Fibroblast of villous mesenchyme (primary cell): Measurements from ENCODE around the gene GPRASP2. TPM values are rescaled to one million over a fixed set of nuclear protein-coding genes. Genes with fewer than 3 reads are reported as not detected.
"Not testable (repeated sequence)": the region's sequence is repeated elsewhere in the genome, so short reads cannot be mapped to it uniquely, and the experiment has no call there.

ENCODE experiments used
- DNase-seq: peaks from one replicate; pipeline ENCODE4 v3.0.0-alpha.2; 2010; ENCODE audit warnings: low read depth
- H3K4me3 ChIP-seq: 2 replicates; pipeline ENCODE4 v1.5.1; 2011; ENCODE audit warnings: low read depth, mild to moderate bottlenecking, low read length
- total RNA-seq: library from RNA; depleted of rRNA; stranded (reverse); fragments of >200 nt; gene quantifications from 2 replicates; pipeline ENCODE4 v1.2.3, GENCODE V29; 2012
- TF ChIP-seq, protein P1 (sequence below): IDR thresholded peaks from 2 replicates; pipeline ENCODE4 v1.5.1; 2012; ENCODE audit warnings: low read depth, mild to moderate bottlenecking, low read length; ENCODE audit not compliant: insufficient read depth

GPRASP2 gene
- 13.5 and 15.5 TPM in 2 replicates for total RNA-seq

DNA sequence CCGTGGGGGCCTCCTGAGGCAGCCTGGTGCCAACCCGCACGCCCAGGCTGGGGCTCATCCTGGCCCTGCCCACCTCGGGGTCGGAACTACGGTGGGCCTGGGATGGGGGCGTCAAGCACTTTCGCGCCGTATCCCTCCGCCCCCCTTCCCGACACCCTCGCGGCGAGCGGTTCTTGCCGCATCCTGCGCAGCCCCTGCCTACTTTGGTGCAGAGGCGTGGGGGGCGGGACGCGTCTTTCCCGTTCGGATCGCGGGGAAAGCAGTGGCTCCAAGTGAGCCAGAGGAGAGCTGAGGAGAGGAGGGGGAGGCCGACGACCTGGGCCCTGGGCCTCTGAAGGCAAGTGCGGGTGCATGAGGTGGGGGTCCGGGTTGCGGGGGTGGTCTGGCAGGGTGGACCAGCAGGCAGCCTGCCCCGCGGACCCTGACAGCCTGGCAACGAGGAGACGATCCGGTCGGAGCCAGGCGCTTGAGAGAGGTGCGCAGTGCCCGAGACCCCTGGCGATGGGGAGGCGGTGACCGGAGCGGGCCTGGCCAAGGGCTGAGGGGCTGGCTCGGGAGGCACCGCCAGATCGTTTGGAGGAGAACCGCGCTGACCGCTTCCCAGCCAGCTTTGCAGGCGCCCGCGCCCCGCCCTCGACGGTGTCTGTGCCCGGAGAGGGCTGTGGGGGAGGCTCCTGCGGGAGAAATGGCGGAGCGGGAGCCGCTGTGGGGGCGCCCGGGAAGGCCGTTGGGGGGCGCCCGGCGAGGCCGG is at the start of gene GPRASP2:
Gene GPRASP2, plus strand, starts transcription at position 233 of the 751 bp plus-strand sequence. CDS start 2,422 bp downstream, outside the sequence.
- TF ChIP-seq, protein P1, sequence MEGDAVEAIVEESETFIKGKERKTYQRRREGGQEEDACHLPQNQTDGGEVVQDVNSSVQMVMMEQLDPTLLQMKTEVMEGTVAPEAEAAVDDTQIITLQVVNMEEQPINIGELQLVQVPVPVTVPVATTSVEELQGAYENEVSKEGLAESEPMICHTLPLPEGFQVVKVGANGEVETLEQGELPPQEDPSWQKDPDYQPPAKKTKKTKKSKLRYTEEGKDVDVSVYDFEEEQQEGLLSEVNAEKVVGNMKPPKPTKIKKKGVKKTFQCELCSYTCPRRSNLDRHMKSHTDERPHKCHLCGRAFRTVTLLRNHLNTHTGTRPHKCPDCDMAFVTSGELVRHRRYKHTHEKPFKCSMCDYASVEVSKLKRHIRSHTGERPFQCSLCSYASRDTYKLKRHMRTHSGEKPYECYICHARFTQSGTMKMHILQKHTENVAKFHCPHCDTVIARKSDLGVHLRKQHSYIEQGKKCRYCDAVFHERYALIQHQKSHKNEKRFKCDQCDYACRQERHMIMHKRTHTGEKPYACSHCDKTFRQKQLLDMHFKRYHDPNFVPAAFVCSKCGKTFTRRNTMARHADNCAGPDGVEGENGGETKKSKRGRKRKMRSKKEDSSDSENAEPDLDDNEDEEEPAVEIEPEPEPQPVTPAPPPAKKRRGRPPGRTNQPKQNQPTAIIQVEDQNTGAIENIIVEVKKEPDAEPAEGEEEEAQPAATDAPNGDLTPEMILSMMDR = no peak

DNA sequence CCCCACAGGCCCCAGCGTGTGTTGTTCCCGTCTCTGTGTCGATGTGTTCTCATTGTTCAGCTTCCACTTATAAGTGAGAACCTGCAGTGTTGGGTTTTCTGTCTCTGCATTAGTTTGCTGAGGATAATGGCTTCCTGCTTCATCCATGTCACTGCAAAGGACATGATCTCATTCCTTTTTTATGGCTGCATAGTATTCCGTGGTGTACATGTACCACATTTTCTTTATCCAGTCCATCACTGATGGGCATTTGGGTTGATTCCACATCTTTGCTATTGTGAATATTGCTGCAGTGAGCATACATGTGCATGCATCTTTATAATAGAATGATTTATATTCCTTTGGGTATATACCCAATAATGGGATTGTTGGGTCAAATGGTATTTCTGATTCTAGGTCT is 48.4 kb upstream of the GPRASP2 start:
- H3K4me3 ChIP-seq, DNase-seq: not testable (repeated sequence)

More for the DNA sequence above, at the start of gene GPRASP2:
- peak; percentile 11 for DNase-seq
- peak within 1 kb of the TSS; percentile 67 for H3K4me3 ChIP-seq

DNA sequence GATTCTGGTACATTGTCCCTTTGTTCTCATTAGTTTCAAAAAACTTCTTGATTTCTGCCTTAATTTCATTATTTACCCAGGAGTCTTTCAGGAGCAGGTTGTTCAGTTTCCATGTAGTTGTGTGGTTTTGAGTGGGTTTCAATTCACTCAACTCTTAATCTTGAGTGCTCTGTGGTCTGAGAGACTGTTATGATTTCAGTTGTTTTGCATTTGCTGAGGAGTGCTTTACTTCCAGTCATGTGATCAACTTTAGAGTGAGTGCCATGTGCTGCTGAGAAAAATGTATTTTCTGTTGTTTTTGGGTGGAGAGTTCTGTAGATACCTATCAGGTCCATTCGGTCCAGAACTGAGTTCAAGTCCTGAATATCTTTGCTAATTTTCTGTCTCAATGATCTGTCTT is 45.2 kb upstream of the GPRASP2 start:
- DNase-seq, H3K4me3 ChIP-seq: not testable (repeated sequence)

DNA sequence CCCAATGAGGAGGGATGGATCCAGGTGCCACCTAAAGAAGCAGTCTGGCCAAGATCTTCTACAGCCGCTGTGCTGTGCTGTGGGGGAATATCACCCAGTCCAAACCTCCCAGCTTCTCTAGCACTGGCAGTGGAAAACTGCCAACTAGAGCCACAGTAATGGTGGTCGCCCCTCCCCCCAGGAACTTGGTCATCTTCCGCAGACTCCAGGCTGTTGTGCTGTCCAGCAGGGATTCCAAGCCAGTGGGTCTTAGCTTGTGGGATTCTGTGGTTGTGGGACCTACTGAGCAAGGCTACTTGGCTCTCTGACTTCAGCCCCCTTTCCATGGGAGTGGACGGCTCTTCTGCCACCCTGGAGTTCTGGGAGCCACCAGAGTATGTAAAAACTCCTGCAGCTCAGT is 42.7 kb upstream of the GPRASP2 start:
- DNase-seq = no peak
- TF ChIP-seq, protein P1 = no peak
- H3K4me3 ChIP-seq = no peak overlapping the region

DNA sequence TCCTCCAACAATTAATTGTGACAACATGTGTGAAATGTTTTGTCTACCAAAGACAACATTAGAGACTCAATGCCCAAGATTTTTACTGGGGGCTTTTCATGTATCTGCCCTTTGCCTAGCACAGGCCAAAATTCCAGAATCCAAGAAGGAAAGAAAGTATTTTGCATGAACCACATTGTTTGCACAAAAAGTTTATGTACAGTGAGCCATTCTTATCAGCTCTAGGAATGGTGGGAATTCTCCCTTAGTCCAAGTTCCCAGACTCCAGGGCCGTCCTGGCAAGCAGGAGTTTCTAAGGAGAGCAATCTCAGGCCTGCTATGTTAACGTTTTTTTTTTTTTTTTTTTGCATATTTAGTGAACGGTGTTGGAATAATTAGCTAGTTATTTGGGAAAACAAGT is 39.4 kb upstream of the GPRASP2 start:
- H3K4me3 ChIP-seq = no peak overlapping the region
- TF ChIP-seq, protein P1 = no peak
- peak; percentile 60 for DNase-seq

DNA sequence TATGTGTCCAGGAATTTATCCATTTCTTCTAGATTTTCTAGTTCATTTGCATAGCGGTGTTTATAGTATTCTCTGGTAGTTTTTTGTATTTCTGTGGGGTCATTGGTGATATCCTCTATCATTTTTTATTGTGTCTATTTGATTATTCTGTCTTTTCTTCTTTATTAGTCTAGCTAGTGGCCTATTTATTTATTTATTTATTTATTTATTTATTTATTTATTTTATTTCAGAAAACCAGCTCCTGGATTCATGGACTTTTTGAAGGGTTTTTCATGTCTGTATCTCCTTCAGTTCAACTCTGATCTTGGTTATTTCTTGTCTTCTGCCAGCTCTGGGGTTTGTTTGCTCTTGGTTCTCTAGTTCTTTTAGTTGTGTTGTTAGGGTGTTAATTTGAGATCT is 34.8 kb upstream of the GPRASP2 start:
- not testable (repeated sequence) for H3K4me3 ChIP-seq, DNase-seq

DNA sequence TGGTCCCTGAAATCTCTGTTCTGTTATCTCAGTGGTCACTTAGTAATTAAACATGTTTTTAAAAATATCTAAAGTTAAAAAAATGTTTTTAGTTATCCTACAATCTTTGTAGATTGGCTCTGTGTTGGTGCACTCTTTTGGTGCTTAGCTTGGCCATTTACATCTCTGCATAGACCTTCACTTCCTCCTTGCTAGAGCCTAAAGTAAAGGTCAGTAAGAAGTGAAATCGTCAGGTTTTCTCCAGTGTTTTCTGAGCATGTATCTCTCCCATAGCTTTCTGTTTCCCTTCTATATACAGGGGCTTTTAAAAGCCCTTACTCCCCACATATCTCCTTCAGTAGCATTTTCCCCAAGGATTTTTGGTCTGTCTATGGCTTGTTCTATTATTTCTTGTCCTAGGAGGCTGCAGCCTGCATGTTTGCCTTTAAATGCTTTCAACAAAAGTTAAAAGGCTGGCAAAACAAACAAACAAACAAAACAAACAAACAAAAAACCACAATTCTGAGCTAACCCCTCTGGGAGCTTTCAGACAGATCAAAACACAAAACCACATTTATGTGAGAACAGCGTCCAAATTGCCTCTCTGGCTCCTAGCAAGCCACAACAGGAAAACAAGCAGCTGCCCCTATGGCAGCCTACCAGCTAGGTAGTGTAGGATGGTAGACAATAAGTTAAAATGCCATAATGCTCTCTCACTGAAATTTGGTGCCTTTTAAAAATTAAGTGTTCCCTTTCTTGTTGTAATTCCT is 27.3 kb upstream of the GPRASP2 start:
- TF ChIP-seq, protein P1 = no peak
- peak; percentile 18 for DNase-seq
- no peak overlapping the region for H3K4me3 ChIP-seq

DNA sequence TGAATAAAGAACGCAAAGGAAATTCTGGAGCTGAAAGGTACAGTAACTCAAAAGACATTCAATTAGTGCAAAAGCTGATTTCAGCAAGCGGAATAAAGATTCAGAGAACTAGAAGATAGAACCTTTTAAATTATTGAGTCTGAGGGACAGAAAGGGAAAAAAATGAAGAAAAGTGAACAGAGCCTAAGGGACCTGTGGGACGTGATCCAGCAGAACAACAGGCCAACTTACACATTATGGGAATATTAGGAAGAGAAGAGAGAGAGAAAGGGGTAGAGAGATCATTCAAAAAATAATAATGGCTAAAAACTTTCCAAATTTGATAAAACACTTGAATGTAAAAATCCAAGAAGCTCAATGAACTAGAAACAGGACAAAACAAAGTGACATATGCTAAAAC is 17.5 kb upstream of the GPRASP2 start:
- DNase-seq = no peak
- TF ChIP-seq, protein P1 = no peak
- no peak overlapping the region for H3K4me3 ChIP-seq
